Liver (tissue), 3 donors: ENCODE measurements around the gene PLCG2.

Experiments used
- CTCF ChIP-seq: fragments of 150-350 bp; IDR thresholded peaks from 2 replicates; pipeline ENCODE4 v1.5.1; 2017; ENCODE audit warnings: improper control_type of control experiment, low read depth, low read length; ENCODE audit not compliant: missing input control
- EGR1 ChIP-seq, 2 donors: IDR thresholded peaks; 2 replicates each; pipeline ENCODE4 v1.6.1; 2016 to 2018; ENCODE audit warnings: antibody characterized with exemption in 2 of 2, low read depth in 2 of 2
- FOXA2 ChIP-seq: IDR thresholded peaks from 2 replicates; pipeline ENCODE4 v1.6.1; 2016; ENCODE audit warnings: antibody characterized with exemption
- GABPA ChIP-seq, 2 donors: IDR thresholded peaks in 1 of 2; conservative IDR thresholded peaks in 1 of 2; 2 replicates each; pipeline ENCODE4 v1.6.1; 2016; ENCODE audit warnings: antibody characterized with exemption in 2 of 2, mild to moderate bottlenecking in 1 of 2, moderate library complexity in 1 of 2
- MAX ChIP-seq: IDR thresholded peaks from 2 replicates; pipeline ENCODE4 v1.6.1; 2016; ENCODE audit warnings: antibody characterized with exemption
- RAD21 ChIP-seq, 2 donors: IDR thresholded peaks; 2 replicates each; pipeline ENCODE4 v1.6.1; 2016; ENCODE audit warnings: antibody characterized with exemption in 2 of 2, mild to moderate bottlenecking in 2 of 2
- TAF1 ChIP-seq: conservative IDR thresholded peaks from 2 replicates; pipeline ENCODE4 v1.6.1; 2016; ENCODE audit warnings: antibody characterized with exemption, mild to moderate bottlenecking
- YY1 ChIP-seq: IDR thresholded peaks from 2 replicates; pipeline ENCODE4 v1.6.1; 2016; ENCODE audit warnings: antibody characterized with exemption, mild to moderate bottlenecking
- TF ChIP-seq, protein P1 (sequence below): IDR thresholded peaks from 2 replicates; pipeline ENCODE4 v1.6.1; 2016; ENCODE audit warnings: antibody characterized with exemption, mild to moderate bottlenecking
- donor health status: healthy.
- donor health status: healthy.

GRCh38 chr16:81832801-81833547, 53.9 kb downstream of the PLCG2 start:
- TF ChIP-seq GABPA (IDR thresholded peaks at IDR 0.05 in 1 of 2, conservative IDR thresholded peaks at IDR 0.05 in 1 of 2) (no peak), CTCF (no peak), MAX (no peak), YY1 (no peak), EGR1 (IDR thresholded peaks at IDR 0.05; ENCODE audit: low read depth in 2 of 2) (no peak), RAD21 (IDR thresholded peaks at IDR 0.05) (no peak), TAF1 (no peak), FOXA2 (no peak)
- TF ChIP-seq, protein P1, sequence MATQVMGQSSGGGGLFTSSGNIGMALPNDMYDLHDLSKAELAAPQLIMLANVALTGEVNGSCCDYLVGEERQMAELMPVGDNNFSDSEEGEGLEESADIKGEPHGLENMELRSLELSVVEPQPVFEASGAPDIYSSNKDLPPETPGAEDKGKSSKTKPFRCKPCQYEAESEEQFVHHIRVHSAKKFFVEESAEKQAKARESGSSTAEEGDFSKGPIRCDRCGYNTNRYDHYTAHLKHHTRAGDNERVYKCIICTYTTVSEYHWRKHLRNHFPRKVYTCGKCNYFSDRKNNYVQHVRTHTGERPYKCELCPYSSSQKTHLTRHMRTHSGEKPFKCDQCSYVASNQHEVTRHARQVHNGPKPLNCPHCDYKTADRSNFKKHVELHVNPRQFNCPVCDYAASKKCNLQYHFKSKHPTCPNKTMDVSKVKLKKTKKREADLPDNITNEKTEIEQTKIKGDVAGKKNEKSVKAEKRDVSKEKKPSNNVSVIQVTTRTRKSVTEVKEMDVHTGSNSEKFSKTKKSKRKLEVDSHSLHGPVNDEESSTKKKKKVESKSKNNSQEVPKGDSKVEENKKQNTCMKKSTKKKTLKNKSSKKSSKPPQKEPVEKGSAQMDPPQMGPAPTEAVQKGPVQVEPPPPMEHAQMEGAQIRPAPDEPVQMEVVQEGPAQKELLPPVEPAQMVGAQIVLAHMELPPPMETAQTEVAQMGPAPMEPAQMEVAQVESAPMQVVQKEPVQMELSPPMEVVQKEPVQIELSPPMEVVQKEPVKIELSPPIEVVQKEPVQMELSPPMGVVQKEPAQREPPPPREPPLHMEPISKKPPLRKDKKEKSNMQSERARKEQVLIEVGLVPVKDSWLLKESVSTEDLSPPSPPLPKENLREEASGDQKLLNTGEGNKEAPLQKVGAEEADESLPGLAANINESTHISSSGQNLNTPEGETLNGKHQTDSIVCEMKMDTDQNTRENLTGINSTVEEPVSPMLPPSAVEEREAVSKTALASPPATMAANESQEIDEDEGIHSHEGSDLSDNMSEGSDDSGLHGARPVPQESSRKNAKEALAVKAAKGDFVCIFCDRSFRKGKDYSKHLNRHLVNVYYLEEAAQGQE: no peak
